Raji (cell line): ENCODE data around the gene WDR27.

Experiments used
- POLR2A ChIP-seq: IDR thresholded peaks from 2 replicates; pipeline ENCODE4 v1.6.1; 2011; ENCODE audit warnings: low read depth, low read length, control low read depth; ENCODE audit not compliant: insufficient read depth

WDR27 gene

GRCh38 chr6:169621311-169621710 is 80.5 kb downstream of the WDR27 start:
- no peak for TF ChIP-seq POLR2A

GRCh38 chr6:169620171-169621130 is 81.4 kb downstream of the WDR27 start:
- no peak for TF ChIP-seq POLR2A

- no peak for TF ChIP-seq POLR2A
These were observed 82.2 kb downstream of the WDR27 start for GRCh38 chr6:169619650-169620049.

GRCh38 chr6:169618526-169619490 is 83.0 kb downstream of the WDR27 start:
- no peak for TF ChIP-seq POLR2A

GRCh38 chr6:169617562-169617961 is 84.3 kb downstream of the WDR27 start:
- TF ChIP-seq POLR2A: no peak

- no peak for TF ChIP-seq POLR2A
These were observed 97.8 kb downstream of the WDR27 start for GRCh38 chr6:169604076-169604475.

GRCh38 chr6:169592558-169592957 is 109.3 kb downstream of the WDR27 start:
- no peak for TF ChIP-seq POLR2A

- TF ChIP-seq POLR2A: no peak
These were observed 110.2 kb downstream of the WDR27 start for GRCh38 chr6:169591616-169592015.

GRCh38 chr6:169590376-169590939 is 111.4 kb downstream of the WDR27 start:
- TF ChIP-seq POLR2A: no peak

GRCh38 chr6:169589699-169590257 is 112.1 kb downstream of the WDR27 start:
- TF ChIP-seq POLR2A: no peak

- no peak for TF ChIP-seq POLR2A
These were observed 112.5 kb downstream of the WDR27 start for GRCh38 chr6:169589293-169589692.

GRCh38 chr6:169587975-169588374 is 113.9 kb downstream of the WDR27 start:
- TF ChIP-seq POLR2A: no peak

- no peak for TF ChIP-seq POLR2A
These were observed 117.8 kb downstream of the WDR27 start for GRCh38 chr6:169583886-169584541.

GRCh38 chr6:169579407-169580111 is 122.3 kb downstream of the WDR27 start:
- TF ChIP-seq POLR2A: no peak

- no peak for TF ChIP-seq POLR2A
These were observed 123.9 kb downstream of the WDR27 start for GRCh38 chr6:169577974-169578373.
